T-helper 1 cell treated with Interleukin-12 subunit alpha and Interleukin-12 subunit beta and Interleukin-4 antibody, amounts not matched to agents 30 ng/mL and 1 ng/mL, for 36 hours (primary cell): Measurements from ENCODE around the gene HIC1. TPM values are rescaled to one million over a fixed set of nuclear protein-coding genes. Genes with fewer than 3 reads are reported as not detected.

Source experiments
- intact Hi-C: fragments of 100-400 bp; cut with micrococcal nuclease; formaldehyde crosslinking; loops from one replicate; pipeline ENCODE4 v1.15.1; 2024
- total RNA-seq: library from RNA; stranded (reverse); gene quantifications from 2 replicates; pipeline ENCODE4 v1.2.3, GENCODE V29; 2022

The HIC1 gene
- total RNA-seq, 1 donor from 2014 or later = 105 TPM

- intact Hi-C loops = no loop called here
These were observed 3.1 kb downstream of the HIC1 start for GRCh38 chr17:2057760-2058585.

DNA sequence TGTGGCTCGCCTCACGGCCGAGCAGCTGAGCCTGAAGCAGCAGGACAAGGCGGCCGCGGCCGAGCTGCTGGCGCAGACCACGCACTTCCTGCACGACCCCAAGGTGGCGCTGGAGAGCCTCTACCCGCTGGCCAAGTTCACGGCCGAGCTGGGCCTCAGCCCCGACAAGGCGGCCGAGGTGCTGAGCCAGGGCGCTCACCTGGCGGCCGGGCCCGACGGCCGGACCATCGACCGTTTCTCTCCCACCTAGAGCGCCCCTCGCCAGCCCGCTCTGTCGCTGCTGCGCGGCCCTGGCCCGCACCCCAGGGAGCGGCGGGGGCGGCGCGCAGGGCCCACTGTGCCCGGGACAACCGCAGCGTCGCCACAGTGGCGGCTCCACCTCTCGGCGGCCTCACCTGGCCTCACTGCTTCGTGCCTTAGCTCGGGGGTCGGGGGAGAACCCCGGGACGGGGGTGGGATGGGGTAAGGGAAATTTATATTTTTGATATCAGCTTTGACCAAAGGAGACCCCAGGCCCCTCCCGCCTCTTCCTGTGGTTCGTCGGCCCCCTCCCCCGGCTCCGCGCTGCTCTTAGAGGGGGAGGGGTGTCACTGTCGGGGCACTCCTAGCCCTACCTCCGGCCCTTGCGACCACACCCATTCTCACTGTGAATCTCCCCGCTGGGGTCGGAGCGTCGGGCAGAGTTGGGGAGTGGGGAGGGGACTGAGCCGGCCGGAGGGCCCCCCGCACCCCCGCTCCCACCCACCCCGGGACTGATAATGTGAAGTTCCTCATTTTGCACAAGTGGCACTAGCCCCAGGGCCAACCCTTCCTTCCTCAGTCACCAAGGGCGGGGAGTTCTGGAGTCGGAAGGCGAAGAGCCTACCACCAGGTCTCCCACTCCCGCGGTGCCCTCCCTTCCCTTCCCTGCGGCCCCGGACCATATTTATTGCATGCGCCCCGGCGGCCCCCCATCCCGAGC is 4.0 kb downstream of the HIC1 start:
- intact Hi-C loops = no loop called here

- intact Hi-C loops = no loop called here
These were observed 4.9 kb downstream of the HIC1 start for GRCh38 chr17:2059547-2060384.

DNA sequence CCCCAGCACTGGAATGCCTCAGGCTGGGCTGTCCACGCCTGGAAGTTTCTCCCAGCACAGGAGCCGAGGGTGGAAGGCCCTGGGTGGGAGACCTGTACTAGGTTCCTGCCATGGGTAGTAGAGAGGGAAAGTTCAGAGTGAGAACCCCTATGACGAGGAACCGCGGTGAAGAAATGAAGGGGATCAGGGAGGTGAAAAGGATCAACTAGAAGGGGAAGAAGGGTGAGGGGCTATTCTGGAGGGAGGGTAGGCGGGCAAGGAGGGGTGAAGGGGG is 5.4 kb downstream of the HIC1 start:
- intact Hi-C loops = no loop called here

DNA sequence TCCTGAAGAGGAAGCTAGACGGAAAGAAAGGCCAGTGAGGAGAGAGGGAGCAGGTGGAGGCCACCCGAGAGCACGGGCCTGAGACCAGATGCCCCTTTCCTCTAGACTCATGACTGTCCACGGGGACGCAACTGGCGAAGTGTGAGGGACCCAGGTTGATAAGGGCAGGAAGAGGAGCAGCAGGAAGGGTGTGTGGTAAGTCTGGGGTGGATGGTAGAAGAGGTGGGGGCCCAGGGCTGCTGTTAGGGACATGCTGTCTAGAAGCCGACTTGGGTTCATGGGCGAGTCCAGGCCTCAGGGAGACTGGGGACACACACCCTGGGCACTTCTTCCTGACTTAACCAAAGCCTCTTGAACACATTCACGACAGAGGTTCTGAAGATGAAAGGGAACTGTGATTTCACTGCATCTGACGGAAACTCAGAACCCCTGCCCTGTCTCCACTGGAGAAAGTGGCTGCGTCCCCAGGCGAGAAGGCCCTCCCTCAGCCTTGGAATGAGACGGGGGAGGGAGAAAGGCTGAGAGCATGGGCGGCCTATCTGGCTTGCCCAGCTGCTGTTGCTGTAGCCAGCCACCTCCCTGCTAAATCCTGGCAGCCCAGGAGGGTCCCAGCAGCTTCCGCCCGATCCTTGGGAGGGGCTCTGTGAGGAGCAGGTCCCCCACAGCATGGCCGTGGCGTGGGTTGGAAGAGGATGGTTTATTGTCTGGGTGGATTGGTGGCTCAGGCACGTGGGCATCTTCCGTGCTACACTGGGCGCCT is 6.0 kb downstream of the HIC1 start:
- intact Hi-C loops = no loop called here

GRCh38 chr17:2061441-2061958 is 6.6 kb downstream of the HIC1 start:
- intact Hi-C loops = no loop called here

DNA sequence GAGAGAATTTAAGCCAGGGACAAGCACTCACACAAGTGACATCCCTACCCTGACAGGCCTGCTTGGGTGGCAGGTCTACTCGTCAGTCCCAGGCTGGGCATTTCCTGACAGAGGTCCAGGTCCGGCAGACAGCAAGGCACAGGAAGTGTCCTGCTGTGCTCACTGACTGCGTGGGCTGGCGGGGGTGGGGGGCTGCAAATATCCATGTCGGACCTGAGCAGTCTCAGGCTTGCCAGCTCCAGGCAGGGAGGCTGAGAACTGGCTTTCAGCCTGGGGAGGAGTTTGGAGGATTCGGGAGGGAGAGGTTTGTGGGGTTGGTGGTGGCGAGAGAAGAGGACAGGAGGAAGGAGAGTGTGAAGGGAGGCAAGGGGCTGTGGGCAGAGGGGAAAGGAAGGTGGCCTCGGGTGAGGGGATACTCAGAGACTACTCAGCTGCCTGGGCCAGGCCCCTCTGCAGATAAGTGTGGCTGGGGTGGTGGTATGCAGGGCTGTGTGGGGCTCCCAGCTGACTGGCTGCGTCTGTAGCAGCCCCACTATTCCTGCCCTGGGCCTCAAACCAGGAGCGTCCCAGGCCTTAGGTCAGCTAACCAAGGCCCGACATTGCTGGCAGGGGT is 7.8 kb downstream of the HIC1 start:
- intact Hi-C loops = no loop called here

DNA sequence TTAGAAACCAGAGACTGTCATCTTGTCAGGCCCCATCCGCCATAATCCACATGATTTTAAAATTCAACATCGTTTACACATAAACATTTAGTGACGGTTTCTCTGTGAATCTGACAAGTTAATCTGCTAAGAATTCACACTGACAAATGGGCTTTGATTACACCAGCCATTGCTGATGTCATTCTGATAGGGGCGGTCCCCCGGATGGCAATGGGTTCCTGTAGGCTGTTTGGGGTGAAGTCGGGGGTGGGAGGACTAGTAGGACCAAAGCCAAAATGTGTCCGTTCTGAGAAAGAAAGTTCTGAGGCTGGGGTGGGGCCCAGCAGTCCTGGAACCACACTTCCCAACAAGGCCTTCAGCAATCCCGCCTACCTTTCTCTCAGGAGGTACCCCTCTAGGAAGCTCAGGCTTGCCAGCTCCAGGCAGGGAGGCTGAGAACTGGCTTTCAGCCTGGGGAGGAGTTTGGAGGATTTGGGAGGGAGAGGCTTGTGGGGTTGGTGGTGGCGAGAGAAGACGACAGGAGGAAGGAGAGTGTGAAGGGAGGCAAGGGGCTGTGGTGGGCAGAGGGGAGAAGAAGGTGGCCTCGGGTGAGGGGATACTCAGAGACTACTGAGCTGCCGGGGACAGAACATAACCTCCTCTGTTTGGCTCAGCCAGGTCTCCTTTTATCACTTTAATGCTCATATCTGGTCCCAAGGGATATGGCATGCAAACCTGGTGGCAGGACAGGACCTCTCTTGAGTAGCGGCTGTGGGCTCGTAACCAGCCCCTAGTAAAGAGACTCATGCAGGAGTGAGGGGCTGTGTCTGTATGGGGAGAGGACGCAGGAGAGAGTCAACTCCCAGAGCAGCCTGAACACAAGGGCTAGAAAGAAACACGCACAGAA is 8.6 kb downstream of the HIC1 start:
- intact Hi-C loops = no loop called here

DNA sequence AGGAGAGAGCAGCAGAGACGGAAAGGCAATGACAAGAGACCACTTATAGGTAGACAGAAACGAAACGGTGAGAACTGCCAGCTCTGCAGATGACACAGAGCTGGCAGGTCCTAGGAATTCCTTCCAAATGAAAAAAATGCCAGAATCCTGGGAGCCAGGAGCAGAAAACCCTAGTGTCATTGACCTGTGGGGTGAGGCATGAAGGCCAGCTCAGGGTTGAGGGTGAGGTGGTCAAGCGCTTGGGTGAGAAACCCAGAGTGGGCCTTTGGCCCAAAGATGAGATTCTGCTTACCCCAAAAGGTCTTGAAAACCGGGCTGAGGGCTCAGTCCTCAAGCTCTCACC is 9.2 kb downstream of the HIC1 start:
- intact Hi-C loops = no loop called here

- intact Hi-C loops = no loop called here
These were observed 9.6 kb downstream of the HIC1 start for GRCh38 chr17:2064520-2064971.

GRCh38 chr17:2064980-2065785 is 10.3 kb downstream of the HIC1 start:
- intact Hi-C loops = loop anchor here (1.0 kb wide), 2 partner anchors 179 to 217 kb away; no protein-coding TSS in a partner anchor

- intact Hi-C loops = loop anchor here (1.0 kb wide), 2 partner anchors 178 to 216 kb away; no protein-coding TSS in a partner anchor
These were observed 11.1 kb downstream of the HIC1 start for GRCh38 chr17:2065949-2066400.

DNA sequence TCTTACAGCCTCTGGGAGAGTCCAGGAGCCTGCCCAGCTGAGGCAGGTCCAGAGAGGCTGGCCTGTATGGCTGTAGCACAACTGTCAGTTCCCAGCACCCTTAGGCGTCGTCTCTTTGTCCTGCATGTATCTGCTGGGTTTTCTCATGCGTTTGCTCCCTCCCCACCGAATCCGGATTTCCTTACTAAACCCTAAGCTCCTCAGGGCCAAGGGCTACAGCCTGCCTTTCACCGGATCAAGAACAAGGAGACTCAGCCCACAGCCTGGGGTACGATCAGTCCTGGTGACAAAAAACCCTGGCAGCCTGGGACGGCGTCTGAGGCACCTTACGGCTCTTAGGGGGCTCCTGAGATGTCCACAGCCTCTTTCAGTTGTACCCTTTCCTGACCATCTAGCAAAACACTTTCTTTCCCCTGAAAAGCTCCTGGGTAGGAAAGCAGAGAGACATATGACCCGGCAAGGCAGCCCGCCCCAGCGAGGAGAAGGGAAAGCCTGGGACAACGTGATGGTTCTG is 12.2 kb downstream of the HIC1 start:
- intact Hi-C loops = no loop called here

DNA sequence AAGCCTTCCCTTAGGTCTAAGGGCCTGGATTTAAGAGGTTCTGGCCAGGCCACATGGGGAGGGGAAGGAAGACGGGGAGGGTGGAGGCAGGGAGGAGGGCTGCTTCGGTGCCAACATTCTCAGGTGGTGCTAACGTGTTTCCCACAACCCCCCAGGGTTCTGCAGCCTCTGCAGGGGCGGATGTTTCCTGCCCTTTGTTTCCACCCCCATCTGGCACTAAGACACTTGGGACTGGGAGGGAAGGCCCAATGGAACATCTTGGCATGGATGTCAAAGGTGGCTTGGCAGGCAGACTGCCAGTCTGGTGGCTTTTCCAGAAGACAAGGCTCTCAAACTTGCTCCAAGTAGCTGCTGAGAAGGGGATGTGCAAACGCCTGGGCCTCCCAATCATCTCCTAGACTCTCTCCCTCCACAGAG is 12.7 kb downstream of the HIC1 start:
- intact Hi-C loops = no loop called here

DNA sequence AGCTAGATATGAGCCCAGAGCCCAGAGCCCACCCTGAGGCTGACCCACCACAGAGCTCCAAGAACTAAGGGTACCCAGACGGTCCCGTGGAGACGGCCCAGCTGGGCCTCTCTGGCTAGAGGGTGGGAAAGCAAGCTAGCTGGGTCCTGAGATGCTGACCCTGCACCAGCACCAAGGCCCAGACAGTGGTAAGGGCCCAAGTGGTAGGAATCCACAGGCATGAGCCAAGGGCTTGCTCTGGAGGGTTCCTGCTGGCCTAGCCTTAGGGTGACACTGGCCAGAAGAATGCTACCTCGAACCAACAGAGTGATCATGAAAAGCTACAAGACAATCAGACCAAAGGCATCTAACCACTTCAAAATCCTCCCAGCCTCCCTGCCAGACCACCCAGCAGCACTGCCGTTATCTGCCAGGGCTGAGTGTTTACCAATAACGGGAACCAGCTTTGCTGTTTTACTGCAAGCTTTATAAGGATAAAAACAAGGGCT is 13.2 kb downstream of the HIC1 start:
- intact Hi-C loops = no loop called here

DNA sequence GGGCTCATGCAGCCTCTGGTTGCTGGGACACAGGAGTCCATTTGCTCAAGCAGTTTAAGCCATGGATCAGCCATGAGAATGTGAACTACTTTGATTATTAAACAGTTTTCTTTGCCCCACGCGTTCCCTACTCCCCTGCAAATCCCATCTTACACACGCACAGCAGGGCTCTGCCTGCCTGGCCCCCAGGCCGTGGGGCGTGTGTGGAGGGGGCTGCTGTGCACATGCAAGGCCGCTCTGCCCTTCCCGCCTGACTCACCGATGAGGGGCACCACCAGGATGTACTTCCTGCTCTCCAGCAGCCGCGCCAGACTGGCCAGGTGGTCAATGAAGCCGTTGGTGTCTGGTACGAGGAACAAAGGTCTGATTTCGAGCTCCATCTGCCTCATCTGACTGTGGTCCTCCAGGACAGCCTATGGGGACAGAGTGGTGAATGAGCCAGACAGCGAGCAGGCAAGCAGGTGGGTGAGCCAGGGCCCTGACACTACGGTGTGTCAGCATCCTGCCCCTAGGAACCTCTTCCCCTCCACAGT is 13.7 kb downstream of the HIC1 start:
- intact Hi-C loops = no loop called here
